H54 (cell line): Measurements from ENCODE around the gene GALNT10.

Experiments used
- DNase-seq: peaks from one replicate; pipeline ENCODE4 v3.0.0; 2011; ENCODE audit warnings: low spot score, mixed read lengths; ENCODE audit not compliant: insufficient read length
- FAIRE-seq: peaks from 3 replicates; lab custom pipeline; 2011; peaks lifted over from hg19 to GRCh38; lab: Jason Lieb, UNC
- POLR2A ChIP-seq: IDR thresholded peaks from 2 replicates; pipeline ENCODE4 v1.6.1; 2011; ENCODE audit warnings: low read depth, mild to moderate bottlenecking, low read length

GALNT10 gene

GRCh38 chr5:154221371-154221896, 30.9 kb downstream of the GALNT10 start:
- FAIRE-seq: peak; percentile 85
- DNase-seq: peak; percentile 42
- no peak for TF ChIP-seq POLR2A

GRCh38 chr5:154222414-154222813, 31.9 kb downstream of the GALNT10 start:
- no peak for TF ChIP-seq POLR2A
- FAIRE-seq (no peak), DNase-seq (no peak)

- TF ChIP-seq POLR2A: no peak
- DNase-seq (no peak), FAIRE-seq (no peak)
Measured at GRCh38 chr5:154223320-154223719, 32.8 kb downstream of the GALNT10 start.

GRCh38 chr5:154227090-154227489, 36.6 kb downstream of the GALNT10 start:
- no peak for DNase-seq
- no peak for TF ChIP-seq POLR2A
- no peak for FAIRE-seq

- DNase-seq (no peak), FAIRE-seq (no peak)
- TF ChIP-seq POLR2A: no peak
Measured at GRCh38 chr5:154228696-154229095, 38.2 kb downstream of the GALNT10 start.

GRCh38 chr5:154230526-154230925, 40.0 kb downstream of the GALNT10 start:
- FAIRE-seq (no peak), DNase-seq (no peak)
- no peak for TF ChIP-seq POLR2A

- TF ChIP-seq POLR2A: no peak
- DNase-seq (no peak), FAIRE-seq (no peak)
Measured at GRCh38 chr5:154234551-154234950, 44.0 kb downstream of the GALNT10 start.

- DNase-seq (no peak), FAIRE-seq (no peak)
- no peak for TF ChIP-seq POLR2A
Measured at GRCh38 chr5:154236011-154236410, 45.5 kb downstream of the GALNT10 start.

- FAIRE-seq: no peak
Measured at GRCh38 chr5:154236536-154237375, 46.2 kb downstream of the GALNT10 start.

GRCh38 chr5:154237376-154237743, 46.8 kb downstream of the GALNT10 start:
- DNase-seq: no peak
- no peak for FAIRE-seq
- no peak for TF ChIP-seq POLR2A

More at GRCh38 chr5:154236536-154237375, 46.2 kb downstream of the GALNT10 start:
- no peak for DNase-seq
- no peak for TF ChIP-seq POLR2A

- no peak for TF ChIP-seq POLR2A
- DNase-seq: no peak
- no peak for FAIRE-seq
Measured at GRCh38 chr5:154237946-154238345, 47.4 kb downstream of the GALNT10 start.

- DNase-seq (no peak), FAIRE-seq (no peak)
- no peak for TF ChIP-seq POLR2A
Measured at GRCh38 chr5:154238776-154239481, 48.4 kb downstream of the GALNT10 start.

GRCh38 chr5:154240595-154240994, 50.1 kb downstream of the GALNT10 start:
- FAIRE-seq (no peak), DNase-seq (no peak)
- TF ChIP-seq POLR2A: no peak

- TF ChIP-seq POLR2A: no peak
- DNase-seq (no peak), FAIRE-seq (no peak)
Measured at GRCh38 chr5:154241021-154241420, 50.5 kb downstream of the GALNT10 start.
